Upper lobe of left lung (tissue), 6 donors: ENCODE data around the gene AUP1. TPM values are rescaled to one million over a fixed set of nuclear protein-coding genes. Genes with fewer than 3 reads are reported as not detected.
A peak's percentile ranks its signal among the peaks of the same experiment; 100 is the strongest.

ENCODE experiments used
- ATAC-seq, 2 donors: fragments of 200-7000 bp; cut with Tn5 transposase; one replicate each; pipeline ENCODE4 v1.9.1; 2022; ENCODE audit warnings: mild to moderate bottlenecking in 2 of 2, moderate library complexity in 2 of 2; ENCODE audit not compliant: low FRiP score in 2 of 2
- DNase-seq, 2 donors: peaks; one replicate each; pipeline ENCODE4 v3.0.0-alpha.2; 2019 to 2020
- H3K27ac ChIP-seq, 4 donors: fragments of 200-600 bp; sonication (generic); one replicate each; pipeline ENCODE4 v1.5.1; 2016 to 2019
- H3K27me3 ChIP-seq, 4 donors: fragments of 200-600 bp; sonication (generic); one replicate each; pipeline ENCODE4 v1.5.1; 2017 to 2019
- H3K36me3 ChIP-seq, 4 donors: fragments of 200-600 bp; sonication (generic); one replicate each; pipeline ENCODE4 v1.5.1; 2016 to 2019
- H3K4me1 ChIP-seq, 4 donors: fragments of 200-600 bp; sonication (generic); one replicate each; pipeline ENCODE4 v1.5.1; 2018 to 2019
- H3K4me3 ChIP-seq, 4 donors: fragments of 200-600 bp; sonication (generic); one replicate each; pipeline ENCODE4 v1.5.1; 2017 to 2019; ENCODE audit warnings: mild to moderate bottlenecking in 2 of 4, moderate library complexity in 1 of 4
- H3K9me3 ChIP-seq, 4 donors: fragments of 200-600 bp; sonication (generic); one replicate each; pipeline ENCODE4 v1.5.1; 2018 to 2019
- EP300 ChIP-seq, 4 donors: sonication (generic); formaldehyde crosslinking; IDR thresholded peaks; one replicate each; pipeline ENCODE4 v1.5.1; 2017; ENCODE audit warnings: antibody characterized with exemption in 4 of 4, control low read depth in 2 of 4
- POLR2A ChIP-seq, 4 donors: fragments of 450-650 bp; IDR thresholded peaks; one replicate each; pipeline ENCODE4 v1.5.1; 2016 to 2017; ENCODE audit warnings: antibody characterized with exemption in 4 of 4, mild to moderate bottlenecking in 2 of 4
- POLR2AphosphoS5 ChIP-seq, 2 donors: sonication (generic); formaldehyde crosslinking; IDR thresholded peaks; one replicate each; pipeline ENCODE4 v1.5.1; 2017; ENCODE audit warnings: antibody characterized with exemption in 2 of 2
- WGBS, 2 donors: methylation state at CpG; one replicate each; pipeline ENCODE4 v1.1.5; 2017 to 2018; 5-methylcytosine and 5-hydroxymethylcytosine counted together
- total RNA-seq, 6 donors: library from RNA; depleted of rRNA in 4 of 6; stranded (reverse); fragments of >200 nt in 4 of 6; gene quantifications; one replicate each; pipeline versions ENCODE4 v1.1.0 to v1.2.1, GENCODE V29; 2016 to 2021
- TF ChIP-seq, protein P1 (sequence below), 6 experiments: fragments of 450-650 bp in 4 of 6; fragments of 200-600 bp in 2 of 6; sonication (generic) in 2 of 6; IDR thresholded peaks; one replicate each; pipeline ENCODE4 v1.5.1; 2016 to 2019; ENCODE audit warnings: antibody characterized with exemption in 6 of 6
- donor health status: DM: no; HTN: no; CAD: no; lungs with moderate emphysema.
- donor health status: DM: no; HTN: yes; CAD: no; lungs with severe emphysema.

The AUP1 gene
- total RNA-seq, 6 donors from 2014 or later: 93.4 to 337 (median 125) TPM

DNA sequence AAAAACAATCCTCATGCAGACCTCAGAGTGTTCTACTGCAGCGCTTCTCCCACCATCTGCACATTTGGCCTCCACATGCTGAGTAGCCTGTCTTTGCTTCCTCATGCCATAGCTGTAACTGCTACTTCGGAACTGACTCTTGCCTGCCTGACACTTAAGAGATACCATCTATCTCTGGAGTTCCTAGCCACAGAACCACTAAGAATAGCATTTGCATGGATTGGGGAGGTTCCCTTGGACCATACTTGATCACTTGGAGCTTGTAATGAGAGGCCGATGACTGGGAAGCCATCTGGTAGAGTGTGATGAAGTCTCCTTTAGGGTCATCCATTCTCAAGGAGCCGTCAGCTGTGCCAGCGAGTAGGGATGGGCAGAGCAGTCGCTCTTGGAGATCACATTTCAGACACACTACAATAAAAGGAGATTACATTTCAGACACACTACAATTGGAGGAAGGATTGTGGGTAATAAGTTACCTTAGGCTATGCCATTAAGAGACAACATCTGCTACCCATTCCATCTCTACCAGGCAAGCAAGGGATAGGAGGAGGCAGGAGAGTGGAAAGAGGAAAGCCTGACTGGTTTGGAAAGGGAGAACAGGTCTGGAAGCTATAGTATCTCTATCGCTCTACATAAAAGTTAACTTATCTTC, 46.8 kb upstream of the AUP1 start:
- WGBS, 2 donors: 74 to 83% methylated on average over 7 of the region's 7 CpGs
- no peak for ATAC-seq

DNA sequence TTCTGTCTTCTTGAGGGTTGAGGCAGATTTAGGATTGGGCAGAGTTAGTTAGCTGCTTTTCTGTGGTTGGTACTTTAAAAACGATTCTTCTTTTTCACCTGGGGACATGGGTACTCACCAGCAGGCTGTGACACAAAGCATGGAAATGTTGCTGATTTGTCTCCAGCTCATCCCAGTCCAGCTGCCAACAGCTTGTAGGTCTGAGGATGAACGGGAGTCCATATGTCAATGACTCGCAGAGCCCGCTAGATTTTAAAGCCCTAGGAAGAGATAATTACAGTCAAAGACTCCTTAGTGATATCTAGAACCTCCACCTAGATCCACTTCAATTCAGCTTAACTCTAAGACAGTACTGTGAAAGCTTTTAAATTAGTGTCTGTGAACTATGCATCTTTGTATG, 45.8 kb upstream of the AUP1 start:
- H3K36me3 ChIP-seq: no peaks in the 10 kb centered on the region

More for the DNA sequence above, 46.8 kb upstream of the AUP1 start:
- no peaks in the 10 kb centered on the region for H3K36me3 ChIP-seq
- H3K4me1 ChIP-seq: peaks cover 5 to 21% (median 9%) of the 10 kb centered on the region in 4 donors
- H3K27ac ChIP-seq: peak overlapping the region in 3 of 4 donors; percentile 6 to 68 (median 67)
- no peak for DNase-seq
- TF ChIP-seq EP300 (IDR thresholded peaks at IDR 0.05) (no peak), POLR2AphosphoS5 (IDR thresholded peaks at IDR 0.05) (no peak), POLR2A (IDR thresholded peaks at IDR 0.05) (no peak)
- TF ChIP-seq, protein P1, sequence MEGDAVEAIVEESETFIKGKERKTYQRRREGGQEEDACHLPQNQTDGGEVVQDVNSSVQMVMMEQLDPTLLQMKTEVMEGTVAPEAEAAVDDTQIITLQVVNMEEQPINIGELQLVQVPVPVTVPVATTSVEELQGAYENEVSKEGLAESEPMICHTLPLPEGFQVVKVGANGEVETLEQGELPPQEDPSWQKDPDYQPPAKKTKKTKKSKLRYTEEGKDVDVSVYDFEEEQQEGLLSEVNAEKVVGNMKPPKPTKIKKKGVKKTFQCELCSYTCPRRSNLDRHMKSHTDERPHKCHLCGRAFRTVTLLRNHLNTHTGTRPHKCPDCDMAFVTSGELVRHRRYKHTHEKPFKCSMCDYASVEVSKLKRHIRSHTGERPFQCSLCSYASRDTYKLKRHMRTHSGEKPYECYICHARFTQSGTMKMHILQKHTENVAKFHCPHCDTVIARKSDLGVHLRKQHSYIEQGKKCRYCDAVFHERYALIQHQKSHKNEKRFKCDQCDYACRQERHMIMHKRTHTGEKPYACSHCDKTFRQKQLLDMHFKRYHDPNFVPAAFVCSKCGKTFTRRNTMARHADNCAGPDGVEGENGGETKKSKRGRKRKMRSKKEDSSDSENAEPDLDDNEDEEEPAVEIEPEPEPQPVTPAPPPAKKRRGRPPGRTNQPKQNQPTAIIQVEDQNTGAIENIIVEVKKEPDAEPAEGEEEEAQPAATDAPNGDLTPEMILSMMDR (IDR thresholded peaks at IDR 0.05): no peak
- no peak overlapping the region for H3K4me3 ChIP-seq
- no peaks in the 10 kb centered on the region for H3K9me3 ChIP-seq
- H3K27me3 ChIP-seq: no peaks in the 10 kb centered on the region

DNA sequence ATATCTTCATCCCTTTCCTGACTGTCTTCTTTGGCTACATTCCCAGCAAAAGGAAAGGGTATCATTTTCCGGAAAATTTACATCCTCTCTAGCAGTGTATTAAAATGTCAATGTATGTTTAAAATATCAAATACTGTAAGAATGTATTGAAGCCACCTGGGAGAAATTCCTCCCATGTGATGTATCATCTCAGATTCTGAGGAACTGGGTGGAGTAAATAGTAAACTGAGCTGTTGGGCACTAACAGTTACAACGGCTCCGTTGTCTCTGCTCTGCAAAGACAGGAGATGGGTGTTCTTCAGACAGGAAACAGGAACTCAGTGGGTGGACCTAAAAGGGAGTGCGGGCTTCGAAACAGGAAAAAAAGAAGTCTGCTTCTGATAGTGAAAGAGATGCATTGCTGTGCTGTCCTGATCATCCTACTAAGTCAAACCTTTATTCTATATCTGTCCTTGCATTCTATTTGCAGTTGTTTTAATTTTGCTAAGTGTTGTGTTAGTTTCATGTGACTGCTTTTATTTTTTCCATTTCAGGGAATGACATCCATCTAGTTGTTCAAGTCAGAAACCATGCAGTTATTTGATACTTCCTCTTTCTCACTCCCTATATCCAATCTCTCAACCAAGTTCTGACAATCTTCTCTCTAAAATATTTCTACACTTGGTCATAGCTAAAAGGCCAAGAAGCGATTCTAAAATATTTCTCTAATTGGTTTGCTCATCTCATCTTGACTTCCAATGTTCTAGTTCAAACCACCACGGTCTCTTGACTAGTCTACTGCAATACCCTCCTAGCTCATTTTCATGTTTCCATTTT, 44.4 kb upstream of the AUP1 start:
- peak in 1 of 4 donors; percentile 38 for TF ChIP-seq POLR2A (IDR thresholded peaks at IDR 0.05)
- no peak for TF ChIP-seq POLR2AphosphoS5 (IDR thresholded peaks at IDR 0.05)
- ATAC-seq (peak in 1 of 2 donors; percentile 59), DNase-seq (no peak)
- peaks cover 5 to 21% (median 9%) of the 10 kb centered on the region in 4 donors for H3K4me1 ChIP-seq
- peak overlapping the region in 3 of 4 donors; percentile 22 to 48 (median 45) for H3K27ac ChIP-seq
- H3K27me3 ChIP-seq: no peaks in the 10 kb centered on the region
- peak overlapping the region in 1 of 4 donors; percentile 5 for H3K4me3 ChIP-seq
- H3K9me3 ChIP-seq: no peaks in the 10 kb centered on the region
- H3K36me3 ChIP-seq: no peaks in the 10 kb centered on the region
- WGBS, 2 donors: 39 to 43% methylated on average over 7 of the region's 7 CpGs

More for the DNA sequence above, 45.8 kb upstream of the AUP1 start:
- DNase-seq: no peak
- Histone ChIP-seq H3K4me3 (no peak overlapping the region), H3K4me1 (peaks cover 5 to 21% (median 9%) of the 10 kb centered on the region in 4 donors), H3K27ac (no peak overlapping the region), H3K9me3 (no peaks in the 10 kb centered on the region), H3K27me3 (no peaks in the 10 kb centered on the region)
- 91 to 93% methylated on average over 4 of the region's 4 CpGs for WGBS, 2 donors
- ATAC-seq: no peak
- TF ChIP-seq EP300 (IDR thresholded peaks at IDR 0.05) (no peak), POLR2AphosphoS5 (IDR thresholded peaks at IDR 0.05) (no peak), POLR2A (IDR thresholded peaks at IDR 0.05) (no peak)
- TF ChIP-seq, protein P1 (IDR thresholded peaks at IDR 0.05): no peak

DNA sequence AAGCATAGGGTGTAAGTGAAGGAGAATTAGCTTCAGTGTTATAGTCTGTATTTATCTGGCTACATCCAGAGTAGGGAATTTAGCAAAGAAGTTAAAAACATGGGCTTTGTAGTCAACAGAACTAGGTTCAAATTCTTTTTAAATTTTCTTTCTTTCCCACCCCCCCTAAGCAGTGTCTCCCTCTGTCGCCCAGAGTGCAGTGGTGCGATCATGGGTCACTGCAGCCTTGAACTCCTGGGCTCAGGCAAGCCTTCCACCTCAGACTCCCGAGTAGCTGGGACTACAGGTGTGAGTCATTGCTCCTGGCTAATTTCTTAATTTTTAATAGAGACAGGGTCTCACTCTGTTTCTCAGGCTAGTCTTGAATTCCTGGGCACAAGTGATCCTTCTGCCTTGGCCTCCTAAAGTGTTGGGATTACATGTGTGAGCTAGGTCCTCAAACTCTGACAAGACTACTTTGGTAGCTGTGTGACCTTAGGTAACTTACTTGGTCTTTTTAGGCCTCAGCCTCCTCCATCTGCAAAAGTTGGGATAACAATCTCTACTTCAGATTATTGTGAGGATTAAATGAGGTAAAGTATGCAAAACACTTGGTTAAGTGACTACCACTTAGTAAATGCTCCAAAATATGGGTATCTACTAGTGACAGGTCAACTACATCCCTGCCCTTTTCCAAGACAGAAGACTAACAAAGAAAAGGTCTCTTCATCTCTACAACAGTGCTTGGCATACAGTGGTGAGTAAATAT, 42.8 kb upstream of the AUP1 start:
- H3K9me3 ChIP-seq: no peaks in the 10 kb centered on the region
- no peaks in the 10 kb centered on the region for H3K27me3 ChIP-seq
- H3K36me3 ChIP-seq: no peaks in the 10 kb centered on the region
- no peak overlapping the region for H3K27ac ChIP-seq
- no peak for ATAC-seq
- WGBS, 2 donors: 84 to 90% methylated on average over 3 of the region's 3 CpGs
- H3K4me3 ChIP-seq: no peak overlapping the region
- TF ChIP-seq POLR2A (IDR thresholded peaks at IDR 0.05) (no peak), POLR2AphosphoS5 (IDR thresholded peaks at IDR 0.05) (no peak), EP300 (IDR thresholded peaks at IDR 0.05) (no peak)
- TF ChIP-seq, protein P1 (IDR thresholded peaks at IDR 0.05): no peak
- peaks cover 5 to 15% (median 6%) of the 10 kb centered on the region in 4 donors for H3K4me1 ChIP-seq
- no peak for DNase-seq

DNA sequence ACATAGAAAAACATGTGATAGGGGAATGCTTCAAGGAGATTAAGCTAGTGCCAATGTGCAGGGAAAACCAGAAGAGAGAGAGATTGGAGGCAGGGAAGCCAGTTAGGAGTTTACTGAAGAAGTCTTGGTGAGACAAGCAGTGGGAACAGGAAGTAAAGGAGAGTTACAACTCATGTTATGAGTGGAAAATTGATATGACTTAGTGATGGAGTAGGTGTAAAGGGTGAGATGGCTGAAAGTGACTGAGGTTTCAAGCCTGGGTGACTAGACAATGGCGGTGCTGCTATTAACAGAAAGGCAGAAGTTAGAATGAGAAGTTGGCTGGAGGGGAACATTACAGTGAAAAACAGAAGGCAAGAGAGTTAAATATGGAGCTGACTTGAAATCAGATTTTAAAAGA, 41.6 kb upstream of the AUP1 start:
- Histone ChIP-seq H3K27me3 (no peaks in the 10 kb centered on the region), H3K4me3 (no peak overlapping the region), H3K4me1 (peaks cover 0 to 15% (median 5%) of the 10 kb centered on the region in 4 donors), H3K9me3 (no peaks in the 10 kb centered on the region), H3K36me3 (no peaks in the 10 kb centered on the region), H3K27ac (no peak overlapping the region)
- TF ChIP-seq POLR2AphosphoS5 (IDR thresholded peaks at IDR 0.05) (no peak), EP300 (IDR thresholded peaks at IDR 0.05) (no peak), POLR2A (IDR thresholded peaks at IDR 0.05) (no peak)
- TF ChIP-seq, protein P1 (IDR thresholded peaks at IDR 0.05): no peak
- WGBS, 2 donors: 60 to 81% methylated on average over 1 of the region's 1 CpG
- ATAC-seq: no peak
- no peak for DNase-seq
